Neural crest cell (in vitro differentiated cells): Measurements from ENCODE around the gene GPR18. TPM values are rescaled to one million over a fixed set of nuclear protein-coding genes. Genes with fewer than 3 reads are reported as not detected.

Experiments
- DNase-seq: peaks from one replicate; pipeline ENCODE4 v3.0.0; 2021; ENCODE audit warnings: low read depth, mixed read lengths, low spot score
- H3K27ac Mint-ChIP-seq: one replicate; pipeline ENCODE4 v1.8.0; 2021; ENCODE audit warnings: mild to moderate bottlenecking, mixed read lengths; ENCODE audit not compliant: unreplicated experiment
- H3K27me3 Mint-ChIP-seq: 2 replicates; pipeline ENCODE4 v1.8.0; 2021; ENCODE audit warnings: low read depth, mild to moderate bottlenecking, mixed read lengths
- H3K36me3 Mint-ChIP-seq: 2 replicates; pipeline ENCODE4 v1.8.0; 2021; ENCODE audit warnings: low read depth, mild to moderate bottlenecking, mixed read lengths
- H3K4me1 Mint-ChIP-seq: 2 replicates; pipeline ENCODE4 v1.8.0; 2021; ENCODE audit warnings: mixed read lengths
- H3K4me3 Mint-ChIP-seq: one replicate; pipeline ENCODE4 v1.8.0; 2021; ENCODE audit warnings: mild to moderate bottlenecking, mixed read lengths
- H3K9me3 Mint-ChIP-seq: 2 replicates; pipeline ENCODE4 v1.8.0; 2021; ENCODE audit warnings: mixed read lengths
- total RNA-seq: library from RNA; stranded (reverse); gene quantifications from 2 replicates; pipeline ENCODE4 v1.2.1, GENCODE V29; 2021
- TF ChIP-seq, protein P1 (sequence below): fragments of 200-600 bp; sonication (generic); conservative IDR thresholded peaks from 2 replicates; pipeline ENCODE4 v1.5.0; 2021; ENCODE audit warnings: antibody characterized with exemption, mild to moderate bottlenecking

The GPR18 gene
- total RNA-seq, 1 donor from 2014 or later: not detected

DNA sequence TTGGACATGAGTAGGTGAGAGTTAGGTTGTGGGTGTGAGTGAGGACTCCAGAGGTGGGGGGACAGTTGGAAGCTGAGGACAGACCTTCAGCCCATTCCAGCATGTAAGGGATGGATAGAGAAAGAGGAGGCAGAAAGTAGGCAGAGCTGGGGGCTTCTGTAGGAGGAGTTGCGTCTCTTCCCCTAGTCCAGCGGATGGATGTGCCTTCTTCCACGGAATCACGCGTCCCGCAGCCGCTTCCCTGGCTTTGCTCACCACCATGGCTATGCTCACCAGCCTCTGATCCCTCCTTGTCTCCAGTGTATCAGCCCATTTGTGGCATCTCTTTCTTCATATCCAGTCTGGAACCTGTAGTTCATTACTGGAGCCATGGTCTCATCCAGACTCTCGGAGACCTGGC, 52.0 kb downstream of the GPR18 start:
- peaks cover 10% of the 10 kb centered on the region for H3K36me3 Mint-ChIP-seq
- H3K4me3 Mint-ChIP-seq: no peak overlapping the region
- no peaks in the 10 kb centered on the region for H3K9me3 Mint-ChIP-seq
- DNase-seq: no peak
- peaks cover 25% of the 10 kb centered on the region for H3K4me1 Mint-ChIP-seq
- TF ChIP-seq, protein P1, sequence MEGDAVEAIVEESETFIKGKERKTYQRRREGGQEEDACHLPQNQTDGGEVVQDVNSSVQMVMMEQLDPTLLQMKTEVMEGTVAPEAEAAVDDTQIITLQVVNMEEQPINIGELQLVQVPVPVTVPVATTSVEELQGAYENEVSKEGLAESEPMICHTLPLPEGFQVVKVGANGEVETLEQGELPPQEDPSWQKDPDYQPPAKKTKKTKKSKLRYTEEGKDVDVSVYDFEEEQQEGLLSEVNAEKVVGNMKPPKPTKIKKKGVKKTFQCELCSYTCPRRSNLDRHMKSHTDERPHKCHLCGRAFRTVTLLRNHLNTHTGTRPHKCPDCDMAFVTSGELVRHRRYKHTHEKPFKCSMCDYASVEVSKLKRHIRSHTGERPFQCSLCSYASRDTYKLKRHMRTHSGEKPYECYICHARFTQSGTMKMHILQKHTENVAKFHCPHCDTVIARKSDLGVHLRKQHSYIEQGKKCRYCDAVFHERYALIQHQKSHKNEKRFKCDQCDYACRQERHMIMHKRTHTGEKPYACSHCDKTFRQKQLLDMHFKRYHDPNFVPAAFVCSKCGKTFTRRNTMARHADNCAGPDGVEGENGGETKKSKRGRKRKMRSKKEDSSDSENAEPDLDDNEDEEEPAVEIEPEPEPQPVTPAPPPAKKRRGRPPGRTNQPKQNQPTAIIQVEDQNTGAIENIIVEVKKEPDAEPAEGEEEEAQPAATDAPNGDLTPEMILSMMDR: no peak
- no peak overlapping the region for H3K27ac Mint-ChIP-seq
- no peaks in the 10 kb centered on the region for H3K27me3 Mint-ChIP-seq

DNA sequence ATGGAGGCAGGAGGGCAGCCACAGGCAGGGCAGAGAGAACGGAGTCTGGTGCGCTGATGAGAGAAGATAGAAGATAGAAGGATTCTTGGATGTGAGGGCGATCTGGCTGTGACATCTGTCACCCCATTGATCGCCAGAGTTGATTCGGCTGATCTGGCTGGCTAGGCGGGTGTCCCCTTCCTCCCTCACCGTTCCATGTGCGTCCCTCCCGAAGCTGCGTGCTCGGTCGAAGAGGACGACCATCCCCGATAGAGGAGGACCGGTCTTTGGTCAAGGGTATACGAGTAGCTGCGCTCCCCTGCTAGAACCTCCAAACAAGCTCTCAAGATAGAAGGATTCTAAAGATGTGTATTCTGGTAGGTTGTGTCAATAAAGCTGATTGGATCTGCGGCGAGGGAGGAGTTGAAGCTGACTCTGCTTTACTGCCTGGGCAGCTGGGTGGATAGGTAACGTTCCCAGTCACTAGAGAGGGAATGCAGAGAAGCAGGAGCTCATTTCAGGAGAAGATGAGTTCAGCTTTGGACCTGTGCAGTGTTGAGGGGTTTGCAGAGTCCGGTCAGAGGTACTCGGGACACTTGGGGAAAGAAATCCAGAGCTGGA, 52.5 kb downstream of the GPR18 start:
- DNase-seq: no peak
- Mint-ChIP-seq H3K36me3 (peaks cover 10% of the 10 kb centered on the region), H3K4me3 (peak overlapping the region; percentile 15), H3K27me3 (no peaks in the 10 kb centered on the region), H3K27ac (no peak overlapping the region), H3K4me1 (peaks cover 26% of the 10 kb centered on the region), H3K9me3 (no peaks in the 10 kb centered on the region)
- TF ChIP-seq, protein P1: no peak

Other genes with a start within 250 kb of the GPR18 start
- 58.8 and 59.8 TPM in 2 replicates for gene UBAC2, start 57.5 kb downstream of the GPR18 start, total RNA-seq
- gene GPR183, start 49.0 kb upstream of the GPR18 start, total RNA-seq: not detected in 2 replicates
- 66.7 and 68.8 TPM in 2 replicates for gene TM9SF2, start 243.1 kb upstream of the GPR18 start, total RNA-seq